ENCODE data around the gene RPGR. TPM values are rescaled to one million over a fixed set of nuclear protein-coding genes. Genes with fewer than 3 reads are reported as not detected.

RPGR gene
- total RNA-seq, 1 experiment from 2014 or later = 23.8 TPM

DNA sequence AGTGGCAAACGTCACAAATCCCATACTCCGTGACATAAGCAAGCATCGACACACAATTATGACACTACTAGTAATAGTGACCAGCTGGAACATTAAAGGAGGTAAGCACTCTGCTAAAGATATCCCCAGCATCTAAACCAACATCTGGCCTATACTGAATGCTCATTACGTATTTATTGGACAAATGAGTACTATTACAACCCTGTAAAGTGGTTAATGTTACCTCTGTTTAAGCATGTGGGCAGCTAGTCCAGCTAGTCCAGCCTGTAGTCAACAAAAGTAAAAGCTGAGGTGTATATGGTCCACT, 419 bp upstream of the RPGR start:
- TSS peak; percentile 47 for BruUV-seq (replicated peaks)
- H3K9me3 Mint-ChIP-seq (ENCODE audit: unreplicated experiment) = no peaks in the 10 kb centered on the region
- H3K27ac Mint-ChIP-seq (ENCODE audit: low read depth, unreplicated experiment) = peak overlapping the region; percentile 99
- ChIA-PET CTCF (interaction anchor here (0.8 to 3.5 kb wide), 20 partner anchors 11 to 141 kb away, joined by 3 to 48 read pairs (median 6); partner anchors contain the start of gene SRPX), POLR2A (interaction anchor here (0.5 to 12.6 kb wide), 13 partner anchors 9 to 1530 kb away, joined by 3 to 123 read pairs (median 3); partner anchors contain the start of gene SRPX)
- intact Hi-C loops (cut with micrococcal nuclease) = loop anchor here (1.0 to 2.0 kb wide), 6 partner anchors 15 to 135 kb away; partner anchors contain the start of gene SRPX
- H3K36me3 Mint-ChIP-seq (ENCODE audit: insufficient read depth, unreplicated experiment) = no peaks in the 10 kb centered on the region
- peak overlapping the region; percentile 91 for H3K4me3 Mint-ChIP-seq (ENCODE audit: unreplicated experiment)
- no peak for DNase-seq (ENCODE audit: unreplicated experiment)
- no peaks in the 10 kb centered on the region for H3K4me1 Mint-ChIP-seq (ENCODE audit: insufficient read depth, unreplicated experiment)
- H3K27me3 Mint-ChIP-seq (ENCODE audit: insufficient read depth, unreplicated experiment) = peaks cover 35% of the 10 kb centered on the region
- TF ChIP-seq CTCF (IDR thresholded peaks at IDR 0.05; ENCODE audit: unreplicated experiment) = no peak

DNA sequence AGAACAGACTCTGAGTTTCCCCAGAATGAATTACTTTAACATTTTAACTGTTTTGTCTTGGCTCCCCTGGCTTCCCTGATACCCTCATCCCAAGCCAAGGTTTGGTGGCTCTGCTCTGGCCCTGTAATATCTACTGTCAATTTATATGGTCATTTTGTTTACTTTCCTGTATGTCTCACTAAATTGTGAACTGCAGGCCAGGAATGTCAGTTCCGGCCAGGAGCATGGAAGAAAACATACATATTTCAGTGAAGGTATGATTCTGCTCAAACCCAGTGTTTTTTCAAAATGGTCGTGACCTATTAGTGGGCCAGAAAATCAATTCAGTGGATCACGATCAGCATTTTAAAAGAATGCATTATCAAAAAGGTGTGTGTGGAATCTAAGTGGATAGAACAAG, 1.2 kb downstream of the RPGR start:
- H3K4me3 Mint-ChIP-seq (ENCODE audit: unreplicated experiment) = peak overlapping the region; percentile 91
- H3K27ac Mint-ChIP-seq (ENCODE audit: low read depth, unreplicated experiment) = peak overlapping the region; percentile 99
- TF ChIP-seq CTCF (IDR thresholded peaks at IDR 0.05; ENCODE audit: unreplicated experiment) = no peak
- DNase-seq (ENCODE audit: unreplicated experiment) = no peak
- ChIA-PET POLR2A (interaction anchor here (2.0 to 12.6 kb wide), 2 partner anchors 14 to 20 kb away, joined by 19 to 123 read pairs; no protein-coding TSS in a partner anchor), CTCF (interaction anchor here (0.7 to 3.5 kb wide), 7 partner anchors 18 to 146 kb away, joined by 3 to 48 read pairs (median 15); no protein-coding TSS in a partner anchor)
- peaks cover 47% of the 10 kb centered on the region for H3K27me3 Mint-ChIP-seq (ENCODE audit: insufficient read depth, unreplicated experiment)
- BruUV-seq (replicated peaks) = TSS peak; percentile 25
- H3K9me3 Mint-ChIP-seq (ENCODE audit: unreplicated experiment) = no peaks in the 10 kb centered on the region
- H3K36me3 Mint-ChIP-seq (ENCODE audit: insufficient read depth, unreplicated experiment) = peaks cover 7% of the 10 kb centered on the region
- intact Hi-C loops (cut with micrococcal nuclease) = loop anchor here (2.0 kb wide), 3 partner anchors 13 to 51 kb away; no protein-coding TSS in a partner anchor
- H3K4me1 Mint-ChIP-seq (ENCODE audit: insufficient read depth, unreplicated experiment) = no peaks in the 10 kb centered on the region

GRCh38 chrX:38320819-38321218, 6.5 kb downstream of the RPGR start:
- H3K27me3 Mint-ChIP-seq (ENCODE audit: insufficient read depth, unreplicated experiment) = peaks cover 58% of the 10 kb centered on the region
- H3K27ac Mint-ChIP-seq (ENCODE audit: low read depth, unreplicated experiment) = no peak overlapping the region
- H3K4me1 Mint-ChIP-seq (ENCODE audit: insufficient read depth, unreplicated experiment) = no peaks in the 10 kb centered on the region
- DNase-seq (ENCODE audit: unreplicated experiment) = no peak
- CTCF ChIA-PET = interaction anchor here (1.6 kb wide), 1 partner anchor 15 kb away, joined by 5 read pairs; no protein-coding TSS in a partner anchor
- TF ChIP-seq CTCF (IDR thresholded peaks at IDR 0.05; ENCODE audit: unreplicated experiment) = no peak
- no peak overlapping the region for H3K4me3 Mint-ChIP-seq (ENCODE audit: unreplicated experiment)
- BruUV-seq (replicated peaks) = no TSS peak
- POLR2A ChIA-PET = interaction anchor here (0.6 to 12.6 kb wide), 2 partner anchors 15 to 17 kb away, joined by 3 to 123 read pairs; no protein-coding TSS in a partner anchor
- no peaks in the 10 kb centered on the region for H3K9me3 Mint-ChIP-seq (ENCODE audit: unreplicated experiment)
- intact Hi-C loops (cut with micrococcal nuclease) = no loop called here
- peaks cover 15% of the 10 kb centered on the region for H3K36me3 Mint-ChIP-seq (ENCODE audit: insufficient read depth, unreplicated experiment)

DNA sequence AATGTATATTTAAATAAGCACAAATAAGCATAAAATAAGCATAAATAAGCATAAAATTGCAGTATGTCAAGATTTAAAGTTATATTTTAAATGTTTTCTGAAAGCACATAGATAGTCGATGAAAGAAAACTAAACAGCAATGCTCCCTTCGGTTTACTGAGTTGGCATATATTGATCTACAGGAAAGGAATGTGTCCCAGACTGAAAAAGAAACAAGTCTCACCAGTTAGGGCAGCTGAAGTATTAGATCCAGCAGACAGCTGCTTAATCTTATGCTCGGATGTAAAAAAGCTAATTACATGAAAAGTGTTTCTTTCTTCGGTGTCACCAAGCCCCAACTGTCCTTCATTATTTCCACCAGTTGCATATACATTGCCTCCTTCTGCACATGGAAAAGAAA, 8.7 kb downstream of the RPGR start:
- intact Hi-C loops (cut with micrococcal nuclease) = no loop called here
- no peak overlapping the region for H3K4me3 Mint-ChIP-seq (ENCODE audit: unreplicated experiment)
- H3K27ac Mint-ChIP-seq (ENCODE audit: low read depth, unreplicated experiment) = no peak overlapping the region
- BruUV-seq (replicated peaks) = no TSS peak
- no peak for TF ChIP-seq CTCF (IDR thresholded peaks at IDR 0.05; ENCODE audit: unreplicated experiment)
- H3K27me3 Mint-ChIP-seq (ENCODE audit: insufficient read depth, unreplicated experiment) = peaks cover 64% of the 10 kb centered on the region
- DNase-seq (ENCODE audit: unreplicated experiment) = no peak
- ChIA-PET CTCF (interaction anchor here (1.0 to 1.3 kb wide), 3 partner anchors 8 to 58 kb away, joined by 3 to 5 read pairs (median 3); partner anchors contain the start of gene RPGR), POLR2A (interaction anchor here (1.1 to 12.6 kb wide), 2 partner anchors 9 to 13 kb away, joined by 3 to 123 read pairs; partner anchors contain the start of gene RPGR)
- no peaks in the 10 kb centered on the region for H3K4me1 Mint-ChIP-seq (ENCODE audit: insufficient read depth, unreplicated experiment)
- H3K9me3 Mint-ChIP-seq (ENCODE audit: unreplicated experiment) = no peaks in the 10 kb centered on the region
- peaks cover 21% of the 10 kb centered on the region for H3K36me3 Mint-ChIP-seq (ENCODE audit: insufficient read depth, unreplicated experiment)

Measured in MCF 10A (cell line).